Kidney epithelial cell (primary cell): ENCODE data around the gene FZD1. TPM values are rescaled to one million over a fixed set of nuclear protein-coding genes. Genes with fewer than 3 reads are reported as not detected.

Experiments
- DNase-seq: peaks from one replicate; pipeline ENCODE4 v3.0.0-alpha.2; 2010; ENCODE audit warnings: low read depth
- H3K27me3 ChIP-seq: 2 replicates; pipeline ENCODE4 v1.6.0; 2011; ENCODE audit warnings: low read length; ENCODE audit not compliant: control insufficient read depth, insufficient read depth
- H3K36me3 ChIP-seq: 2 replicates; pipeline ENCODE4 v1.5.1; 2011; ENCODE audit warnings: low read length; ENCODE audit not compliant: control insufficient read depth, insufficient read depth
- H3K4me3 ChIP-seq: 2 replicates; pipeline ENCODE4 v1.5.1; 2011; ENCODE audit warnings: low read depth, mild to moderate bottlenecking, control low read depth, low read length
- total RNA-seq: library from RNA; depleted of rRNA; stranded (reverse); fragments of >200 nt; gene quantifications from 2 replicates; pipeline ENCODE4 v1.2.3, GENCODE V29; 2015
- TF ChIP-seq, protein P1 (sequence below): IDR thresholded peaks from 2 replicates; pipeline ENCODE4 v1.5.1; 2011; ENCODE audit warnings: mild to moderate bottlenecking, moderate library complexity, low read length, control low read depth, inconsistent platforms; ENCODE audit not compliant: insufficient read depth, poor library complexity, severe bottlenecking

FZD1 gene
- total RNA-seq, 1 donor from 2014 or later: 8.6 TPM

DNA sequence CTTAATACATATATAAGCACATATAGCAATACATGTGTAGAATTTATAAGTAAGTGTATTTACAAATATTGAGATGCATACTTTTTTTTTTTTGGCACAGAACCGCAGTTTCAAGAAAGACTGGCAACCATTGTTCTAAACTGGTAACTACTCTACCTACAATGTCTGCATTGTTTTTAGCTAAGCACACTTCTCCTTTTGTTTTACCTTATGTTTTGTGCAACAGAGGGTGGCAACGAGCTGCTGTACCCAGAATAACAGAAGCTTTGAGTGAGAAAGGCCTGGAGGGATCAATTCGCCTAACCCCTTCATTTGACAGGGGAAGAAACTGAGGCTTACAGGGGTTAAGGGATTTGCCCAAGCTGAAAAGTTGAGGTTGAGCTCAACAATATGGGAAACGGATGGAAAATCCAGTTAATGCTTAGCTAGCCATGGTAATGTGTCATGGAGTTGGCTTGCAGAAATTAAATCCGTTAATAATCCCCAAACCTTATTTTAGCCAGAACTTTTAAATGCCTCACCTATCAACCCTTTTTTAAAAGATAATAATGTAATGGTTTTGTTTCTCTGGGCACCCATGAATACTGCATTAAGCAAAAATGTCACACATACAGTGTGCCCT is 25.5 kb downstream of the FZD1 start:
- no peak for DNase-seq
- Histone ChIP-seq H3K4me3 (no peak overlapping the region), H3K27me3 (no peaks in the 10 kb centered on the region), H3K36me3 (no peaks in the 10 kb centered on the region)
- TF ChIP-seq, protein P1, sequence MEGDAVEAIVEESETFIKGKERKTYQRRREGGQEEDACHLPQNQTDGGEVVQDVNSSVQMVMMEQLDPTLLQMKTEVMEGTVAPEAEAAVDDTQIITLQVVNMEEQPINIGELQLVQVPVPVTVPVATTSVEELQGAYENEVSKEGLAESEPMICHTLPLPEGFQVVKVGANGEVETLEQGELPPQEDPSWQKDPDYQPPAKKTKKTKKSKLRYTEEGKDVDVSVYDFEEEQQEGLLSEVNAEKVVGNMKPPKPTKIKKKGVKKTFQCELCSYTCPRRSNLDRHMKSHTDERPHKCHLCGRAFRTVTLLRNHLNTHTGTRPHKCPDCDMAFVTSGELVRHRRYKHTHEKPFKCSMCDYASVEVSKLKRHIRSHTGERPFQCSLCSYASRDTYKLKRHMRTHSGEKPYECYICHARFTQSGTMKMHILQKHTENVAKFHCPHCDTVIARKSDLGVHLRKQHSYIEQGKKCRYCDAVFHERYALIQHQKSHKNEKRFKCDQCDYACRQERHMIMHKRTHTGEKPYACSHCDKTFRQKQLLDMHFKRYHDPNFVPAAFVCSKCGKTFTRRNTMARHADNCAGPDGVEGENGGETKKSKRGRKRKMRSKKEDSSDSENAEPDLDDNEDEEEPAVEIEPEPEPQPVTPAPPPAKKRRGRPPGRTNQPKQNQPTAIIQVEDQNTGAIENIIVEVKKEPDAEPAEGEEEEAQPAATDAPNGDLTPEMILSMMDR: no peak

DNA sequence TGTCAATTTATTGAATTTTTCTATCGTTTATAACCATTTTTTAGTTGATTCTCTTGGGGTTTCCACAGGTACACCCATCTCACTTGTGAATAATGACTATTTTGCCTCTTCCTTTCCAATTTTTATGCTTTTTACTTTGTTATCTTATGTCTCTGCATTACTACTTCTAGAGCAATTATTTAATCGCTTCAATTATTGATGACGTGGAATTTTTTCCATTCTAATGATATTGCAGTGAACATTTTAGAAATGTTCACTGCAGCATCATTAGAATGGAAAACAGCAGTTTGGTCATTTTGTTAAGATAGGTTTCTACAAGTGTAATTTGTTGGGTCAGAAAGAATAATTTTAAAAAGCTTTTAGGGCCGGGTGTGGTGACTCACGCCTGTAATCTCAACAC is 27.1 kb downstream of the FZD1 start:
- TF ChIP-seq, protein P1: no peak
- Histone ChIP-seq H3K36me3 (no peaks in the 10 kb centered on the region), H3K4me3 (no peak overlapping the region), H3K27me3 (no peaks in the 10 kb centered on the region)
- DNase-seq: no peak

DNA sequence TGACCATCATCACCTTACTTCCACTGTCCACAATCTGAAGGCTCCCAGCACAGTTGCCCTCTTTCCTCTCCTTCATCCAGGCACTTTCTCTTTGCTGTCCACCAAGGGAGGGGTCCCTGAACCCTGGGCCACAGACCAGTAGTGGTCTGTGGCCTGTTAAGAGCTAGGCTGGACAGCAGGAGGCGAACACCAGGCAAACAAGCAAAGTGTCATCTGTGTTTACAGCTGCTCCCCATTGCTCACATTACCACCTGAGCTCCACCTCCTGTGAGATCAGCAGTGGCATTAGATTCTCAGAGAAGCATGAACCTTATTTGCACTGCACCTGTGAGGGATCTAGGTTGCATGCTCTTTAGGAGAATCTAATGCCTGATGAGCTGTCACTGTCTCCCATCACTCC is 27.7 kb downstream of the FZD1 start:
- Histone ChIP-seq H3K27me3 (no peaks in the 10 kb centered on the region), H3K36me3 (no peaks in the 10 kb centered on the region), H3K4me3 (no peak overlapping the region)
- TF ChIP-seq, protein P1: no peak
- no peak for DNase-seq

DNA sequence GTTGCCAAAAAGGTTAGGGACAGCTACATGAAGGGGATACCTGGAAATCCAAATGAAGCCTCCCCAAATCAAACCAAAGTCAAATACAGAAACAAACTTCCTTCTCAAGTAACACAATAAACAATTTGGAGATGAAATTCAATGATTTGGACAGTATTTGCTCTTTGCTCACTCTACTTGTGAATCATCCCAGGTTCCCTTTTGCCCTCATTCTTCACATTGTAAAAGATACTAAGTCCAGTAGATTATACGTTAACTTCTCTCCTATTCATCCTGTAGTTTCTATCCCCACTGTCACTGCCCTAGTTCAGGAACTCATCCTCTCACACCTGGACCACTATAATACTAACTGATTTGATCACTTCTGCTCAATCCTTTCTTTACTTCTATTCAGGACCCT is 28.3 kb downstream of the FZD1 start:
- no peaks in the 10 kb centered on the region for H3K27me3 ChIP-seq
- TF ChIP-seq, protein P1: no peak
- H3K36me3 ChIP-seq: no peaks in the 10 kb centered on the region
- DNase-seq: no peak
- H3K4me3 ChIP-seq: no peak overlapping the region

DNA sequence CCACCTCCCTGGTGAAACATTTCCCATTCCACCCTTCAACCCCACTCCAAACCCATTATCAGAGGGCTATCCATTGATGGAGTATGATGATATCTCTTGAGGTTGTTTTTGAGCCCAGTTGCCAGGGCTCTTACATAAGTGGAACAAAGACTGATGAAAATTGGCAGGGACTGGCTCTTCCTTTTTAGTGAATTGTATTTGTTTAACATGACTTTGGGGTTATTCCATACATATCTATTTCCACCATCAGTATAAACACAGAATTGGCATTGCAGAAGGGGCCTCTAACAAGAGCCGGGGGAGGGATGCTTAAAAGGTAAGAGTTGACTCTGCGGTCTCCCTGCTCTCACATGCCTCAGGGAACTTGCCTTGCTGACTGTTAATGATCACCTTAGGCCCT is 28.9 kb downstream of the FZD1 start:
- Histone ChIP-seq H3K36me3 (no peaks in the 10 kb centered on the region), H3K4me3 (no peak overlapping the region), H3K27me3 (no peaks in the 10 kb centered on the region)
- no peak for DNase-seq
- TF ChIP-seq, protein P1: no peak

DNA sequence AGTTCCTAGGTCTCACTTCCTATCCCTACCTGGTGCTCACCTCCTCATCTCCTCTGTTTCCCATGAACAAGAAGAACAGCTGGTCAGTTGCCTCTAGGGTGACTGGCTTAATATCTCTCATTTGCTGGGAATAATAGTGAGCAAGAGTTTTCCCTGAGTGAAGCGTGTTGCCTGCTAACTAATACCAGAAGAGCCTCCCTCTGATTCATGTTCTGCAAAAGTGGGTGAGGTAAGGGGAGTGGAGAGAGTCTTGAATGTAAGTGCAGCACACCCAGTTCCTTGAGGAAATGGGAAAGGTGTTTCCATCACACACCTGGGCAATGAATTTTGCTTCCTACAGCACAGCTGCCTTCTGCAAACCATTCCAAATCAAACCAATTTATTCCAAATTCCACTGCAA is 29.6 kb downstream of the FZD1 start:
- no peaks in the 10 kb centered on the region for H3K36me3 ChIP-seq
- no peaks in the 10 kb centered on the region for H3K27me3 ChIP-seq
- no peak overlapping the region for H3K4me3 ChIP-seq
- TF ChIP-seq, protein P1: no peak
- no peak for DNase-seq
